K562 treated with DMSO at 1 percent for 12 hours (cell line): ENCODE measurements around the gene LDLR. TPM values are rescaled to one million over a fixed set of nuclear protein-coding genes. Genes with fewer than 3 reads are reported as not detected.

ENCODE experiments used
- total RNA-seq: library from RNA; unstranded; fragments of 300-600 nt; gene quantifications from 2 replicates; pipeline ENCODE4 v1.2.3, GENCODE V29; 2022; ENCODE audit not compliant: insufficient read depth

Gene LDLR
- total RNA-seq: 17.5 and 47.0 TPM in 2 replicates

GRCh38 chr19:11089254-11090013 is at the start of gene LDLR:
TSS of gene LDLR (plus strand) at chr19:11089463. CDS start at chr19:11089549, 86 bp downstream.

GRCh38 chr19:11155373-11156120 is 66.3 kb downstream of the LDLR start, which contains the start of gene SPC24:
TSS of gene SPC24 (minus strand) at chr19:11155782. CDS start at chr19:11155776, 6 bp downstream.

Other genes starting within 250 kb of the LDLR start
- gene C19orf38, start 241.0 kb upstream of the LDLR start, total RNA-seq: 0.84 TPM in 1 of 2 replicates, not detected in the other
- gene CARM1, start 217.9 kb upstream of the LDLR start, total RNA-seq: 41.5 and 74.7 TPM in 2 replicates
- 86.1 and 96.1 TPM in 2 replicates for gene YIPF2, start 160.8 kb upstream of the LDLR start, total RNA-seq
- gene TIMM29, start 160.7 kb upstream of the LDLR start, total RNA-seq: 43.1 and 49.4 TPM in 2 replicates
- gene SMARCA4, start 128.4 kb upstream of the LDLR start, total RNA-seq: 71.0 and 106 TPM in 2 replicates
- gene SPC24, start 66.3 kb downstream of the LDLR start, total RNA-seq: 32.5 and 40.5 TPM in 2 replicates
- gene KANK2, start 108.1 kb downstream of the LDLR start, total RNA-seq: 14.5 and 56.0 TPM in 2 replicates
- gene ANGPTL8, start 150.2 kb downstream of the LDLR start, total RNA-seq: not detected in 2 replicates
- 5.7 and 22.5 TPM in 2 replicates for gene DOCK6, start 173.1 kb downstream of the LDLR start, total RNA-seq
- not detected in 2 replicates for gene TSPAN16, start 206.7 kb downstream of the LDLR start, total RNA-seq